HCT116 (cell line): ENCODE results near the gene PLCXD3. TPM values are rescaled to one million over a fixed set of nuclear protein-coding genes. Genes with fewer than 3 reads are reported as not detected.

Experiments used
- ATAC-seq: fragments of 200-7000 bp; cut with Tn5 transposase; 2 replicates; pipeline ENCODE4 v1.9.1; 2020; ENCODE audit warnings: mild to moderate bottlenecking, moderate library complexity
- BruUV-seq: library from RNA; stranded (reverse); fragments of 400-500 nt; replicated peaks from 2 replicates; lab custom pipeline; 2021; lab: Mats Ljungman, UMichigan
- CTCF ChIA-PET: fragments of 300-600 bp; sonication (Branson Sonifier 250); formaldehyde crosslinking; loops from one replicate; lab custom pipeline; 2021; ENCODE audit warnings: antibody characterized with exemption; lab: Charles Lee
- POLR2A ChIA-PET: fragments of 300-600, 350-600 bp; sonication (Branson Sonifier 250); formaldehyde crosslinking; loops from one replicate; lab custom pipeline; 2021; ENCODE audit warnings: antibody characterized with exemption; lab: Charles Lee
- RAD21 ChIA-PET, 2 experiments: fragments of 300-600 bp; sonication (Branson Sonifier 250); formaldehyde crosslinking; loops; one replicate each; lab custom pipeline; 2023; ENCODE audit warnings: low total read pairs in 2 of 2; ENCODE audit not compliant: uncharacterized antibody in 2 of 2, unreplicated experiment in 2 of 2, low non-redundant PET in 1 of 2; lab: Charles Lee
- DNase-seq: peaks from one replicate; pipeline ENCODE4 v3.0.0-alpha.2; 2010; ENCODE audit warnings: low read depth, low spot score
- H2AFZ ChIP-seq: fragments of 200-600 bp; shearing (Covaris generic), sonication (generic); 2 replicates; pipeline ENCODE4 v1.6.1; 2017; ENCODE audit warnings: low read depth, mixed run types, mixed read lengths, antibody characterized with exemption, low read length; ENCODE audit not compliant: poor library complexity, severe bottlenecking
- H3K27ac ChIP-seq: 2 replicates; pipeline ENCODE4 v1.5.1; 2012; ENCODE audit warnings: low read depth, low read length
- H3K27me3 ChIP-seq: fragments of 200-600 bp; sonication (generic); 2 replicates; pipeline ENCODE4 v1.6.1; 2016; ENCODE audit warnings: mixed run types, low read length, mixed read lengths; ENCODE audit not compliant: insufficient read depth
- H3K36me3 ChIP-seq, 2 experiments: fragments of 200-500 bp in 1 of 2; fragments of 200-600 bp in 1 of 2; sonication (Bioruptor generic) in 1 of 2; sonication (generic) in 1 of 2; 2 replicates each; pipeline versions ENCODE4 v1.5.1 to v1.6.1; 2014 to 2016; ENCODE audit warnings: low read length in 2 of 2, inconsistent platforms in 1 of 2, mixed read lengths in 1 of 2, mixed run types in 1 of 2; ENCODE audit not compliant: insufficient read depth in 2 of 2, control insufficient read depth in 1 of 2
- H3K4me1 ChIP-seq, 2 experiments: fragments of 200-600 bp in 1 of 2; sonication (generic) in 1 of 2; 2 replicates each; pipeline versions ENCODE4 v1.5.1 to v1.6.1; 2012 to 2017; ENCODE audit warnings: low read length in 2 of 2, inconsistent platforms in 1 of 2, mild to moderate bottlenecking in 1 of 2, mixed read lengths in 1 of 2, mixed run types in 1 of 2, moderate library complexity in 1 of 2; ENCODE audit not compliant: insufficient read depth in 2 of 2, control insufficient read depth in 1 of 2
- H3K4me2 ChIP-seq: fragments of 200-600 bp; sonication (generic); 2 replicates; pipeline ENCODE4 v1.6.1; 2017; ENCODE audit warnings: mixed run types, low read length, mixed read lengths
- H3K4me3 ChIP-seq, 2 experiments: fragments of 200-600 bp in 1 of 2; sonication (generic) in 1 of 2; replicated peaks in 1 of 2; 2 replicates each; pipeline ENCODE4 v1.5.1; 2011 to 2016; ENCODE audit warnings: low read length in 2 of 2, control low read depth in 1 of 2, low read depth in 1 of 2, mild to moderate bottlenecking in 1 of 2, mixed read lengths in 1 of 2, mixed run types in 1 of 2
- H3K79me2 ChIP-seq: fragments of 200-600 bp; sonication (generic); 2 replicates; pipeline ENCODE4 v1.6.1; 2017; ENCODE audit warnings: mild to moderate bottlenecking, mixed run types, low read length, moderate library complexity, mixed read lengths; ENCODE audit not compliant: insufficient read depth
- H3K9ac ChIP-seq: fragments of 200-600 bp; sonication (generic); 2 replicates; pipeline ENCODE4 v1.6.1; 2016; ENCODE audit warnings: low read length, mixed read lengths
- H3K9me2 ChIP-seq: fragments of 200-600 bp; sonication (generic), shearing (Covaris generic); 2 replicates; pipeline ENCODE4 v1.6.1; 2017; ENCODE audit warnings: mixed run types, mild to moderate bottlenecking, moderate library complexity; ENCODE audit not compliant: insufficient read depth
- H3K9me3 ChIP-seq, 2 experiments: fragments of 200-500 bp in 1 of 2; fragments of 200-600 bp in 1 of 2; sonication (Bioruptor generic) in 1 of 2; sonication (generic) in 1 of 2; 2 replicates each; pipeline ENCODE4 v1.6.1; 2014 to 2017; ENCODE audit warnings: low read length in 2 of 2, mixed read lengths in 2 of 2, inconsistent platforms in 1 of 2, low read depth in 1 of 2, mild to moderate bottlenecking in 1 of 2, mixed run types in 1 of 2, moderate library complexity in 1 of 2; ENCODE audit not compliant: control insufficient read depth in 1 of 2, insufficient read depth in 1 of 2
- H4K20me1 ChIP-seq: fragments of 200-600 bp; sonication (generic), shearing (Covaris generic); 2 replicates; pipeline ENCODE4 v1.6.1; 2017; ENCODE audit warnings: mixed run types, mild to moderate bottlenecking, moderate library complexity; ENCODE audit not compliant: insufficient read depth
- CBX3 ChIP-seq: IDR thresholded peaks from 2 replicates; pipeline ENCODE4 v1.6.1; 2012; ENCODE audit warnings: low read depth
- CEBPB ChIP-seq: IDR thresholded peaks from 2 replicates; pipeline ENCODE4 v1.6.1; 2012; ENCODE audit warnings: low read depth
- EGR1 ChIP-seq: IDR thresholded peaks from 2 replicates; pipeline ENCODE4 v1.6.1; 2012; ENCODE audit warnings: low read depth
- ELF1 ChIP-seq: IDR thresholded peaks from 2 replicates; pipeline ENCODE4 v1.6.1; 2012; ENCODE audit warnings: low read depth, borderline replicate concordance
- EZH2 ChIP-seq: fragments of 200-600 bp; sonication (generic); IDR thresholded peaks from 2 replicates; pipeline ENCODE4 v1.6.1; 2017; ENCODE audit warnings: antibody characterized with exemption, mixed run types
- EZH2phosphoT487 ChIP-seq: fragments of 200-600 bp; IDR thresholded peaks from 2 replicates; pipeline ENCODE4 v1.6.1; 2018; ENCODE audit warnings: antibody characterized with exemption, borderline replicate concordance
- FOSL1 ChIP-seq: IDR thresholded peaks from 2 replicates; pipeline ENCODE4 v1.6.1; 2012; ENCODE audit warnings: low read depth
- JUND ChIP-seq: IDR thresholded peaks from 2 replicates; pipeline ENCODE4 v1.6.1; 2012
- POLR2A ChIP-seq: IDR thresholded peaks from 2 replicates; pipeline ENCODE4 v1.7.0; 2011; ENCODE audit warnings: borderline replicate concordance; ENCODE audit not compliant: insufficient read depth, insufficient read length; ENCODE audit errors: extremely low read depth
- POLR2AphosphoS5 ChIP-seq: IDR thresholded peaks from 2 replicates; pipeline ENCODE4 v1.6.1; 2011; ENCODE audit warnings: mild to moderate bottlenecking, low read depth, low read length, moderate library complexity
- RAD21 ChIP-seq: IDR thresholded peaks from 2 replicates; pipeline ENCODE4 v1.6.1; 2012; ENCODE audit warnings: low read depth, mild to moderate bottlenecking
- REST ChIP-seq: IDR thresholded peaks from 2 replicates; pipeline ENCODE4 v1.6.1; 2012; ENCODE audit warnings: low read depth
- SIN3A ChIP-seq: IDR thresholded peaks from 2 replicates; pipeline ENCODE4 v1.6.1; 2012; ENCODE audit warnings: low read depth
- SP1 ChIP-seq: IDR thresholded peaks from 2 replicates; pipeline ENCODE4 v1.6.1; 2012; ENCODE audit warnings: low read depth
- SRF ChIP-seq: IDR thresholded peaks from 2 replicates; pipeline ENCODE4 v1.6.1; 2012; ENCODE audit warnings: low read depth
- TCF7L2 ChIP-seq: IDR thresholded peaks from 2 replicates; pipeline ENCODE4 v1.7.0; 2011; ENCODE audit warnings: borderline replicate concordance, inconsistent platforms; ENCODE audit not compliant: insufficient read depth, insufficient read length; ENCODE audit errors: extremely low read depth
- intact Hi-C: fragments of 100-400 bp; cut with micrococcal nuclease; formaldehyde crosslinking; loops from 2 replicates; pipeline ENCODE4 v1.10.0; 2022
- total RNA-seq: library from RNA; stranded (reverse); gene quantifications from one replicate; pipeline ENCODE4 v1.2.1, GENCODE V29; 2021; ENCODE audit not compliant: unreplicated experiment
- TF ChIP-seq, protein P1 (sequence below): IDR thresholded peaks from 2 replicates; pipeline ENCODE4 v1.6.1; 2012
- TF ChIP-seq, protein P2 (sequence below): IDR thresholded peaks from 2 replicates; pipeline ENCODE4 v1.6.1; 2012

The PLCXD3 gene
- total RNA-seq, 1 experiment from 2014 or later, result not detected

DNA sequence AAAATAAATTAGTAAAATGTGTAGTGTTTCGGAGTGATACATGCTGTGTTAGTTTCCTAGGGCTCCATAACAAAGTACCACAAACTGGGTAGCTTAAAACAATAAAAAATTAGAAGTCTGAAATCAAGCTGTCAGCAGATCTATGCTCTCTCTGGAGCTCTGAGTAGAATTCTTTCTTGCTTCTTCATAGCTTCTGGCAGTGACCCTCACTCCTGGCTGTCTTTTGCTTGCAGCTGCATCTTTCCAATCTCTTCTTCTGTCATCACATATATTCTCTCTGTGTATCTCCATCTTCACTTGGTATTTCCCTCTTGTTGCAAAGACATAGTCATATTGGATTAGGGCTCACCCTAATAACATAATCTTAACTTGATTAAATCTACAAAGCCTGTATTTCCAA lies 37.6 kb upstream of the PLCXD3 start (continued):
- no peak for TF ChIP-seq REST
- no peak for TF ChIP-seq SIN3A
- no peak for TF ChIP-seq RAD21

- Histone ChIP-seq H3K36me3 (no peaks in the 10 kb centered on the region), H3K9me3 (no peaks in the 10 kb centered on the region), H3K27ac (no peak overlapping the region), H3K9ac (no peak overlapping the region), H4K20me1 (no peaks in the 10 kb centered on the region), H3K79me2 (no peaks in the 10 kb centered on the region), H2AFZ (no peak overlapping the region), H3K9me2 (no peaks in the 10 kb centered on the region), H3K4me1 (no peaks in the 10 kb centered on the region), H3K27me3 (no peaks in the 10 kb centered on the region), H3K4me2 (no peak overlapping the region), H3K4me3 (no peak overlapping the region)
- ATAC-seq, result no peak
- DNase-seq, result no peak
- RAD21 ChIA-PET, result no interaction called here
- CTCF ChIA-PET, result no interaction called here
- BruUV-seq, result no TSS peak
- intact Hi-C loops, result no loop called here
- POLR2A ChIA-PET, result no interaction called here
- TF ChIP-seq CEBPB, result no peak
- TF ChIP-seq SRF, result no peak
- no peak for TF ChIP-seq SIN3A
- TF ChIP-seq EZH2phosphoT487, result no peak
- TF ChIP-seq TCF7L2, result no peak
- TF ChIP-seq, protein P1, sequence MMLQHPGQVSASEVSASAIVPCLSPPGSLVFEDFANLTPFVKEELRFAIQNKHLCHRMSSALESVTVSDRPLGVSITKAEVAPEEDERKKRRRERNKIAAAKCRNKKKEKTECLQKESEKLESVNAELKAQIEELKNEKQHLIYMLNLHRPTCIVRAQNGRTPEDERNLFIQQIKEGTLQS, result no peak
- TF ChIP-seq JUND, result no peak
- TF ChIP-seq EZH2, result no peak
- TF ChIP-seq SP1, result no peak
- no peak for TF ChIP-seq REST
- TF ChIP-seq POLR2A, result no peak
- no peak for TF ChIP-seq ELF1
- TF ChIP-seq POLR2AphosphoS5, result no peak
- TF ChIP-seq CBX3, result no peak
- TF ChIP-seq, protein P2, sequence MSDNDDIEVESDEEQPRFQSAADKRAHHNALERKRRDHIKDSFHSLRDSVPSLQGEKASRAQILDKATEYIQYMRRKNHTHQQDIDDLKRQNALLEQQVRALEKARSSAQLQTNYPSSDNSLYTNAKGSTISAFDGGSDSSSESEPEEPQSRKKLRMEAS, result no peak
- TF ChIP-seq FOSL1, result no peak
- no peak for TF ChIP-seq EGR1
These were observed 31.8 kb upstream of the PLCXD3 start for GRCh38 chr5:41542183-41542582.
